Epithelial cell of prostate (primary cell): ENCODE data around the gene STK31.
"Not testable (repeated sequence)": the region's sequence is repeated elsewhere in the genome, so short reads cannot be mapped to it uniquely, and the experiment has no call there.

Experiments
- DNase-seq: peaks from one replicate; pipeline ENCODE4 v3.0.0-alpha.2; 2011; ENCODE audit warnings: low read depth, low spot score
- H3K27ac ChIP-seq: fragments of 450-650 bp; 2 replicates; pipeline ENCODE4 v1.5.1; 2017; ENCODE audit warnings: mild to moderate bottlenecking

The STK31 gene

GRCh38 chr7:23712368-23713284 lies 2.6 kb downstream of the STK31 start:
- DNase-seq = no peak
- H3K27ac ChIP-seq = no peak overlapping the region

- peak overlapping the region; percentile 48 for H3K27ac ChIP-seq
- peak; percentile 33 for DNase-seq
Observed at GRCh38 chr7:23713285-23714149, 3.5 kb downstream of the STK31 start.

- DNase-seq = no peak
- H3K27ac ChIP-seq = peak overlapping the region; percentile 48
Observed at GRCh38 chr7:23714150-23714464, 4.1 kb downstream of the STK31 start.

- no peak overlapping the region for H3K27ac ChIP-seq
- no peak for DNase-seq
Observed at GRCh38 chr7:23714579-23714978, 4.6 kb downstream of the STK31 start.

- H3K27ac ChIP-seq = no peak overlapping the region
- no peak for DNase-seq
Observed at GRCh38 chr7:23715099-23715498, 5.1 kb downstream of the STK31 start.

GRCh38 chr7:23717788-23718187 lies 7.8 kb downstream of the STK31 start:
- DNase-seq = no peak
- no peak overlapping the region for H3K27ac ChIP-seq

- no peak for DNase-seq
- no peak overlapping the region for H3K27ac ChIP-seq
Observed at GRCh38 chr7:23721456-23721855, 11.4 kb downstream of the STK31 start.

- DNase-seq, H3K27ac ChIP-seq: not testable (repeated sequence)
Observed at GRCh38 chr7:23722587-23723216, 12.7 kb downstream of the STK31 start.

GRCh38 chr7:23724113-23724512 lies 14.1 kb downstream of the STK31 start:
- not testable (repeated sequence) for H3K27ac ChIP-seq, DNase-seq

- no peak for DNase-seq
- H3K27ac ChIP-seq = no peak overlapping the region
Observed at GRCh38 chr7:23742051-23742450, 32.0 kb downstream of the STK31 start.

GRCh38 chr7:23743226-23743625 lies 33.2 kb downstream of the STK31 start:
- no peak overlapping the region for H3K27ac ChIP-seq
- DNase-seq = no peak

GRCh38 chr7:23746629-23747028 lies 36.6 kb downstream of the STK31 start:
- no peak overlapping the region for H3K27ac ChIP-seq
- DNase-seq = no peak

- H3K27ac ChIP-seq = no peak overlapping the region
- no peak for DNase-seq
Observed at GRCh38 chr7:23751852-23752251, 41.8 kb downstream of the STK31 start.

GRCh38 chr7:23758839-23759238 lies 48.8 kb downstream of the STK31 start:
- DNase-seq, H3K27ac ChIP-seq: not testable (repeated sequence)

GRCh38 chr7:23759671-23760391 lies 49.8 kb downstream of the STK31 start:
- DNase-seq = peak; percentile 64
- H3K27ac ChIP-seq = no peak overlapping the region

- DNase-seq = no peak
- H3K27ac ChIP-seq = no peak overlapping the region
Observed at GRCh38 chr7:23765943-23766342, 55.9 kb downstream of the STK31 start.

- no peak overlapping the region for H3K27ac ChIP-seq
- no peak for DNase-seq
Observed at GRCh38 chr7:23767514-23767913, 57.5 kb downstream of the STK31 start.

GRCh38 chr7:23768022-23768421 lies 58.0 kb downstream of the STK31 start:
- DNase-seq = no peak
- H3K27ac ChIP-seq = no peak overlapping the region

- DNase-seq = not testable (repeated sequence)
Observed at GRCh38 chr7:23779185-23779800, 69.3 kb downstream of the STK31 start.

GRCh38 chr7:23783115-23783514 lies 73.1 kb downstream of the STK31 start:
- H3K27ac ChIP-seq = no peak overlapping the region
- DNase-seq = no peak

More at GRCh38 chr7:23779185-23779800, 69.3 kb downstream of the STK31 start:
- not testable (repeated sequence) for H3K27ac ChIP-seq
